WTC11 (cell line): Measurements from ENCODE around the gene ZC2HC1B. TPM values are rescaled to one million over a fixed set of nuclear protein-coding genes. Genes with fewer than 3 reads are reported as not detected.

Experiments used
- CBFB ChIP-seq: sonication (generic); formaldehyde crosslinking; IDR thresholded peaks from 2 replicates; pipeline ENCODE4 v1.8.1; 2022; ENCODE audit warnings: mild to moderate bottlenecking, low read depth, missing genetic modification reagents
- EMX1 ChIP-seq: fragments of 250-450 bp; sonication (Bioruptor Pico); IDR thresholded peaks from 2 replicates; pipeline ENCODE4 v1.8.0; 2021; ENCODE audit warnings: mild to moderate bottlenecking
- ESRRA ChIP-seq: sonication (generic); formaldehyde crosslinking; IDR thresholded peaks from 2 replicates; pipeline ENCODE4 v1.8.1; 2022; ENCODE audit warnings: mild to moderate bottlenecking, missing genetic modification reagents, borderline replicate concordance
- GABPB1 ChIP-seq: sonication (generic); formaldehyde crosslinking; IDR thresholded peaks from 2 replicates; pipeline ENCODE4 v1.8.1; 2023; ENCODE audit warnings: mild to moderate bottlenecking, missing genetic modification reagents
- IRF1 ChIP-seq: sonication (generic); formaldehyde crosslinking; IDR thresholded peaks from 2 replicates; pipeline ENCODE4 v1.8.0; 2023; ENCODE audit warnings: missing genetic modification reagents
- JUN ChIP-seq: sonication (generic); formaldehyde crosslinking; IDR thresholded peaks from 2 replicates; pipeline ENCODE4 v1.8.0; 2023; ENCODE audit warnings: mild to moderate bottlenecking, missing genetic modification reagents
- MLX ChIP-seq: sonication (generic); formaldehyde crosslinking; IDR thresholded peaks from 2 replicates; pipeline ENCODE4 v1.8.1; 2023; ENCODE audit warnings: mild to moderate bottlenecking, missing genetic modification reagents, moderate library complexity
- NR1H2 ChIP-seq: sonication (generic); formaldehyde crosslinking; IDR thresholded peaks from 2 replicates; pipeline ENCODE4 v1.9.0; 2021; ENCODE audit warnings: mild to moderate bottlenecking, moderate library complexity, missing genetic modification reagents
- SOX15 ChIP-seq: fragments of 250-450 bp; sonication (Bioruptor Pico); IDR thresholded peaks from 2 replicates; pipeline ENCODE4 v1.9.0; 2021; ENCODE audit warnings: mild to moderate bottlenecking
- STAT6 ChIP-seq: sonication (generic); formaldehyde crosslinking; conservative IDR thresholded peaks from 2 replicates; pipeline ENCODE4 v1.8.1; 2023; ENCODE audit warnings: mild to moderate bottlenecking, low read depth, missing genetic modification reagents, moderate library complexity
- TEAD1 ChIP-seq: sonication (generic); formaldehyde crosslinking; IDR thresholded peaks from 2 replicates; pipeline ENCODE4 v1.8.0; 2022; ENCODE audit warnings: mild to moderate bottlenecking, missing genetic modification reagents
- TP53 ChIP-seq: sonication (generic); formaldehyde crosslinking; IDR thresholded peaks from 2 replicates; pipeline ENCODE4 v1.8.1; 2023; ENCODE audit warnings: mild to moderate bottlenecking, missing genetic modification reagents
- USF1 ChIP-seq: sonication (generic); formaldehyde crosslinking; IDR thresholded peaks from 2 replicates; pipeline ENCODE4 v1.8.0; 2022; ENCODE audit warnings: mild to moderate bottlenecking, missing genetic modification reagents
- ZNF138 ChIP-seq: sonication (generic); formaldehyde crosslinking; conservative IDR thresholded peaks from 2 replicates; pipeline ENCODE4 v1.8.1; 2022; ENCODE audit warnings: mild to moderate bottlenecking, moderate library complexity, missing genetic modification reagents
- ZNF317 ChIP-seq: sonication (generic); formaldehyde crosslinking; IDR thresholded peaks from 2 replicates; pipeline ENCODE4 v1.8.1; 2023; ENCODE audit warnings: low read depth, mild to moderate bottlenecking, moderate library complexity, missing genetic modification reagents, borderline replicate concordance
- ZNF423 ChIP-seq: fragments of 250-450 bp; sonication (Bioruptor Pico); IDR thresholded peaks from 2 replicates; pipeline ENCODE4 v2.1.2; 2022; ENCODE audit warnings: mild to moderate bottlenecking, moderate library complexity
- ZNF512 ChIP-seq: sonication (generic); formaldehyde crosslinking; IDR thresholded peaks from 2 replicates; pipeline ENCODE4 v1.8.1; 2022; ENCODE audit warnings: missing genetic modification reagents, borderline replicate concordance
- total RNA-seq: library from RNA; stranded (reverse); gene quantifications from 3 replicates; pipeline ENCODE4 v1.2.3, GENCODE V29; 2021
- TF ChIP-seq, protein P1 (sequence below): sonication (generic); formaldehyde crosslinking; IDR thresholded peaks from 2 replicates; pipeline ENCODE4 v1.8.0; 2023; ENCODE audit warnings: mild to moderate bottlenecking, missing genetic modification reagents
- TF ChIP-seq, protein P2 (sequence below): sonication (generic); formaldehyde crosslinking; IDR thresholded peaks from 2 replicates; pipeline ENCODE4 v1.8.1; 2023; ENCODE audit warnings: mild to moderate bottlenecking, missing genetic modification reagents, borderline replicate concordance

Gene ZC2HC1B
- total RNA-seq, 1 experiment from 2014 or later, result not detected

DNA sequence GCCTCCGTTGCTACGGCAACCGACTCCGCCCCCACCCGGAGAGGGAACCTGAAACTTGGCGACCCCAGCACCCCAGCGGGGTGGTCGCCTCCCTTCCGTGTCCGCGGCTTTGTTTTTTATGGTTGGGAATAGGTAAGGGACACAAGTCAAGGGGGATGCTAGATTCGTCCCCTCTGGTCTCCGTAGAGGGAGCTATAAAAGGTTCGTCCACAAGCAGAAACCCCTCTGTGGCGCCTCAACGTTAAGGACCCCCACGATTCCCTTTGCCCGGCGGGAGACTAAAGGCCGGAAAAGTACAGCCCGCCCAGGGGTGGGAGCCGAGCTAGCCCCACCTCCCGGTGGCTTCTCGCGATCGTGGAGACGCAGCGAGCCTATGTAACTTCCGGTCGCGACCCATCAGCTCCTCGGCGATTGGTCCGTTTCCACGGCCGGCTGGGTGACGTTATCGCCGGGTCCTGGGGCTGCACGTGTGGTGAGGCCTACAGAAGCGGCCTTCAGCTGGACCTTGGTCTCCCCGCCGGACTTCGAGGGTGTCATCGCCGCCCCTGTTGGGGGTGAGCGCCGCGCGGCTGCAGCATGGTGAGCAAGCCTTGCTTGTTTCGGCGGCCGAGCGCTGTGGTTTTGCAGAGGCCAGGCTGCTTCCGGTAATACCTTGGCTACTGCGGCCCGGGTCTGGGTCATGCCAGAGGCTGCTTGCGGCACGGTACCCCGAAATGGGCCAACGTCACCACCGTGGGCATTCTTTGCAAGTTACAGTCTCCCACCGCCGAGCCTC is 21.2 kb upstream of the ZC2HC1B start, which contains the start of gene LTV1 (continued):
- TF ChIP-seq, protein P1, sequence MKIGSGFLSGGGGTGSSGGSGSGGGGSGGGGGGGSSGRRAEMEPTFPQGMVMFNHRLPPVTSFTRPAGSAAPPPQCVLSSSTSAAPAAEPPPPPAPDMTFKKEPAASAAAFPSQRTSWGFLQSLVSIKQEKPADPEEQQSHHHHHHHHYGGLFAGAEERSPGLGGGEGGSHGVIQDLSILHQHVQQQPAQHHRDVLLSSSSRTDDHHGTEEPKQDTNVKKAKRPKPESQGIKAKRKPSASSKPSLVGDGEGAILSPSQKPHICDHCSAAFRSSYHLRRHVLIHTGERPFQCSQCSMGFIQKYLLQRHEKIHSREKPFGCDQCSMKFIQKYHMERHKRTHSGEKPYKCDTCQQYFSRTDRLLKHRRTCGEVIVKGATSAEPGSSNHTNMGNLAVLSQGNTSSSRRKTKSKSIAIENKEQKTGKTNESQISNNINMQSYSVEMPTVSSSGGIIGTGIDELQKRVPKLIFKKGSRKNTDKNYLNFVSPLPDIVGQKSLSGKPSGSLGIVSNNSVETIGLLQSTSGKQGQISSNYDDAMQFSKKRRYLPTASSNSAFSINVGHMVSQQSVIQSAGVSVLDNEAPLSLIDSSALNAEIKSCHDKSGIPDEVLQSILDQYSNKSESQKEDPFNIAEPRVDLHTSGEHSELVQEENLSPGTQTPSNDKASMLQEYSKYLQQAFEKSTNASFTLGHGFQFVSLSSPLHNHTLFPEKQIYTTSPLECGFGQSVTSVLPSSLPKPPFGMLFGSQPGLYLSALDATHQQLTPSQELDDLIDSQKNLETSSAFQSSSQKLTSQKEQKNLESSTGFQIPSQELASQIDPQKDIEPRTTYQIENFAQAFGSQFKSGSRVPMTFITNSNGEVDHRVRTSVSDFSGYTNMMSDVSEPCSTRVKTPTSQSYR (CRISPR knock-in tag), result no peak
- TF ChIP-seq STAT6 (CRISPR knock-in tag), result no peak
- TF ChIP-seq MLX (CRISPR knock-in tag), result no peak
- TF ChIP-seq ESRRA (CRISPR knock-in tag), result peak; percentile 67; the same call in 1 of the 2 replicates
- peak; percentile 67; the same call in 1 of the 2 replicates for TF ChIP-seq ZNF423 (CRISPR knock-in tag)
- TF ChIP-seq ZNF138, result no peak
- TF ChIP-seq TP53, result no peak
- TF ChIP-seq IRF1, result no peak
- no peak for TF ChIP-seq CBFB (CRISPR knock-in tag)
- TF ChIP-seq, protein P2, sequence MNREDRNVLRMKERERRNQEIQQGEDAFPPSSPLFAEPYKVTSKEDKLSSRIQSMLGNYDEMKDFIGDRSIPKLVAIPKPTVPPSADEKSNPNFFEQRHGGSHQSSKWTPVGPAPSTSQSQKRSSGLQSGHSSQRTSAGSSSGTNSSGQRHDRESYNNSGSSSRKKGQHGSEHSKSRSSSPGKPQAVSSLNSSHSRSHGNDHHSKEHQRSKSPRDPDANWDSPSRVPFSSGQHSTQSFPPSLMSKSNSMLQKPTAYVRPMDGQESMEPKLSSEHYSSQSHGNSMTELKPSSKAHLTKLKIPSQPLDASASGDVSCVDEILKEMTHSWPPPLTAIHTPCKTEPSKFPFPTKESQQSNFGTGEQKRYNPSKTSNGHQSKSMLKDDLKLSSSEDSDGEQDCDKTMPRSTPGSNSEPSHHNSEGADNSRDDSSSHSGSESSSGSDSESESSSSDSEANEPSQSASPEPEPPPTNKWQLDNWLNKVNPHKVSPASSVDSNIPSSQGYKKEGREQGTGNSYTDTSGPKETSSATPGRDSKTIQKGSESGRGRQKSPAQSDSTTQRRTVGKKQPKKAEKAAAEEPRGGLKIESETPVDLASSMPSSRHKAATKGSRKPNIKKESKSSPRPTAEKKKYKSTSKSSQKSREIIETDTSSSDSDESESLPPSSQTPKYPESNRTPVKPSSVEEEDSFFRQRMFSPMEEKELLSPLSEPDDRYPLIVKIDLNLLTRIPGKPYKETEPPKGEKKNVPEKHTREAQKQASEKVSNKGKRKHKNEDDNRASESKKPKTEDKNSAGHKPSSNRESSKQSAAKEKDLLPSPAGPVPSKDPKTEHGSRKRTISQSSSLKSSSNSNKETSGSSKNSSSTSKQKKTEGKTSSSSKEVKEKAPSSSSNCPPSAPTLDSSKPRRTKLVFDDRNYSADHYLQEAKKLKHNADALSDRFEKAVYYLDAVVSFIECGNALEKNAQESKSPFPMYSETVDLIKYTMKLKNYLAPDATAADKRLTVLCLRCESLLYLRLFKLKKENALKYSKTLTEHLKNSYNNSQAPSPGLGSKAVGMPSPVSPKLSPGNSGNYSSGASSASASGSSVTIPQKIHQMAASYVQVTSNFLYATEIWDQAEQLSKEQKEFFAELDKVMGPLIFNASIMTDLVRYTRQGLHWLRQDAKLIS (CRISPR knock-in tag), result no peak
- TF ChIP-seq USF1 (CRISPR knock-in tag), result no peak; the same call in 1 of the 2 replicates
- no peak for TF ChIP-seq EMX1 (CRISPR knock-in tag)
- TF ChIP-seq ZNF512, result no peak
- no peak for TF ChIP-seq NR1H2 (CRISPR knock-in tag)
- TF ChIP-seq TEAD1 (CRISPR knock-in tag), result peak; percentile 90
- TF ChIP-seq SOX15 (CRISPR knock-in tag), result no peak
- no peak for TF ChIP-seq ZNF317
- peak; percentile 95 for TF ChIP-seq GABPB1 (CRISPR knock-in tag)
- TF ChIP-seq JUN (CRISPR knock-in tag), result peak; percentile 82; the same call in 1 of the 2 replicates
